Peyer's patch (tissue), 4 donors: ENCODE results near the gene TMCO2. TPM values are rescaled to one million over a fixed set of nuclear protein-coding genes. Genes with fewer than 3 reads are reported as not detected.

Source experiments
- DNase-seq, 3 donors: peaks; one replicate each; pipeline ENCODE4 v3.0.0-alpha.2; 2017 to 2019
- H3K27ac ChIP-seq, 4 donors: fragments of 200-600 bp; sonication (generic); one replicate each; pipeline ENCODE4 v1.5.1; 2016 to 2019
- H3K27me3 ChIP-seq, 2 donors: fragments of 200-600 bp; sonication (generic); one replicate each; pipeline ENCODE4 v1.5.1; 2019
- H3K36me3 ChIP-seq, 3 donors: fragments of 200-600 bp; sonication (generic); one replicate each; pipeline ENCODE4 v1.5.1; 2016 to 2019
- H3K4me1 ChIP-seq, 4 donors: fragments of 200-600 bp; sonication (generic); one replicate each; pipeline ENCODE4 v1.5.1; 2016 to 2019
- H3K4me3 ChIP-seq, 4 donors: fragments of 200-600 bp; sonication (generic); 1 replicate in 3 of 4; 2 replicates in 1 of 4; pipeline ENCODE4 v1.5.1; 2016 to 2019; ENCODE audit warnings: mild to moderate bottlenecking in 1 of 4
- H3K9me3 ChIP-seq, 4 donors: fragments of 200-600 bp; sonication (generic); one replicate each; pipeline ENCODE4 v1.5.1; 2016 to 2019; ENCODE audit warnings: mild to moderate bottlenecking in 1 of 4
- POLR2A ChIP-seq, 2 donors: fragments of 450-650 bp; IDR thresholded peaks; one replicate each; pipeline ENCODE4 v1.5.1; 2017; ENCODE audit warnings: antibody characterized with exemption in 2 of 2, mild to moderate bottlenecking in 2 of 2, moderate library complexity in 2 of 2
- total RNA-seq, 4 donors: library from RNA; depleted of rRNA; stranded (reverse); fragments of >200 nt; gene quantifications; one replicate each; pipeline ENCODE4 v1.1.0, GENCODE V29; 2016
- TF ChIP-seq, protein P1 (sequence below), 6 experiments: fragments of 450-650 bp in 4 of 6; fragments of 200-600 bp in 2 of 6; sonication (generic) in 1 of 6; IDR thresholded peaks; one replicate each; pipeline ENCODE4 v1.5.1; 2017 to 2019; ENCODE audit warnings: antibody characterized with exemption in 6 of 6, mild to moderate bottlenecking in 3 of 6, moderate library complexity in 1 of 6

TMCO2 gene
- total RNA-seq, 4 donors from 2014 or later, result not detected

DNA sequence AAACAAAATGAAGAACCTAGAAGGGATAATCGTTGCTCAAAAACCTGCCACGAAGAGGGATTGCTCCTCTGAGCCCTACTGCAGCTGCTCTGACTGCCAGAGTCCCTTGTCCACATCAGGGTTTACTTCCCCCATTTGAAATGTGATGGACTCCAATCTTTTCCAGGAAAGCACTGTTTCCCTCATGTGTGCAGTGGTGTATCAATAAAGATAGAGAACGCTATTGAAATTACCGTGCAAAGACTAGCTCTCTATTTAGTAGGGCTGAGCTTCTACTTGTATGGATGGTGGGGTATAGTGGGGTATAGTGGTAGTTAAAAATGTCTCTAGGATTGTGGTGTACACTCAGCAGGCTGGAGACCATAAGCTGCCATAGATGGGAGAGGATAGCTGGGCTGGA lies 3.7 kb downstream of the TMCO2 start:
- Histone ChIP-seq H3K36me3 (no peaks in the 10 kb centered on the region), H3K4me1 (peaks cover 0 to 2% (median 0%) of the 10 kb centered on the region in 4 donors), H3K27ac (no peak overlapping the region), H3K9me3 (no peaks in the 10 kb centered on the region), H3K27me3 (no peaks in the 10 kb centered on the region), H3K4me3 (no peak overlapping the region)
- TF ChIP-seq POLR2A (IDR thresholded peaks at IDR 0.05), result no peak
- TF ChIP-seq, protein P1, sequence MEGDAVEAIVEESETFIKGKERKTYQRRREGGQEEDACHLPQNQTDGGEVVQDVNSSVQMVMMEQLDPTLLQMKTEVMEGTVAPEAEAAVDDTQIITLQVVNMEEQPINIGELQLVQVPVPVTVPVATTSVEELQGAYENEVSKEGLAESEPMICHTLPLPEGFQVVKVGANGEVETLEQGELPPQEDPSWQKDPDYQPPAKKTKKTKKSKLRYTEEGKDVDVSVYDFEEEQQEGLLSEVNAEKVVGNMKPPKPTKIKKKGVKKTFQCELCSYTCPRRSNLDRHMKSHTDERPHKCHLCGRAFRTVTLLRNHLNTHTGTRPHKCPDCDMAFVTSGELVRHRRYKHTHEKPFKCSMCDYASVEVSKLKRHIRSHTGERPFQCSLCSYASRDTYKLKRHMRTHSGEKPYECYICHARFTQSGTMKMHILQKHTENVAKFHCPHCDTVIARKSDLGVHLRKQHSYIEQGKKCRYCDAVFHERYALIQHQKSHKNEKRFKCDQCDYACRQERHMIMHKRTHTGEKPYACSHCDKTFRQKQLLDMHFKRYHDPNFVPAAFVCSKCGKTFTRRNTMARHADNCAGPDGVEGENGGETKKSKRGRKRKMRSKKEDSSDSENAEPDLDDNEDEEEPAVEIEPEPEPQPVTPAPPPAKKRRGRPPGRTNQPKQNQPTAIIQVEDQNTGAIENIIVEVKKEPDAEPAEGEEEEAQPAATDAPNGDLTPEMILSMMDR (IDR thresholded peaks at IDR 0.05), result no peak
- DNase-seq, result no peak

DNA sequence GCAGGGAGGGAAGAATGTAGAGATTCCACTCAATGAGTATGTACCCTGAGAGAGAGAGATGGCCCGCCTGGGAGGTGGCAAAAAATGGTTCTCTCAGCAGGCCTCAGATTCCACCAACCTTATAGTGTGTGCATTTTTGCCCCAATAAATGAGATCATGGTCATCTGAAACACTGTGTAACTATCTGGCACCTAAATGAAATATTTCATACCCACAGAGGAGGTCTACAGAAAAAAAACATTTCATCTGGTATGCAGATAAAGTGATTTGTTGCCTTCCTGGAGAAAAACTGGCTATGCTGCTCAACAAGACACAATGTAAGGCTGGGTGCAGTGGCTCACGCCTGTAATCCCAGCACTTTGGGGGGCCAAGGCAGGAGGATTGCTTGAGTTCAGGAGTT lies 4.9 kb downstream of the TMCO2 start:
- no peak overlapping the region for H3K27ac ChIP-seq
- H3K27me3 ChIP-seq, result no peaks in the 10 kb centered on the region
- DNase-seq, result no peak
- no peaks in the 10 kb centered on the region for H3K9me3 ChIP-seq
- H3K36me3 ChIP-seq, result no peaks in the 10 kb centered on the region
- peaks cover 0 to 7% (median 0%) of the 10 kb centered on the region in 4 donors for H3K4me1 ChIP-seq
- TF ChIP-seq POLR2A (IDR thresholded peaks at IDR 0.05), result no peak
- TF ChIP-seq, protein P1 (IDR thresholded peaks at IDR 0.05), result no peak
- no peak overlapping the region for H3K4me3 ChIP-seq

DNA sequence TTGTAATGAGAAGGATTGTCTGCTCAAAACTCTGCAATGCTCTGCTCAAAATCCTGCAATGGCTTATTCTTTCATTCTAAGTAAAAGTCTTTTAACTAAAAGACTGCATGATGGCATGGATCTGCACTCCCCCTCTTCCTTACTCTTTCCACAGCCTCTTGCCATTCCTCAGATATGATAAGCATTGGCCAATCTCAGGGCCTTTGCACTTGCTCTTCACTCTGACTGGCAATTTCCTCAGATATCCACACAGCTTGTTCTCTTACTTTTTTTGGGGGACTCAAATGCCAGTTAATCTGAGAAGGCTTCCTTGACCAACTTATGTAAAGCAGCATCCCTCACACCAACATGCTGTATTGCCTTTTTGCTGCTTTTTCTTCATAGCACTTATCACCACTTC lies 7.5 kb downstream of the TMCO2 start:
- no peak for TF ChIP-seq POLR2A (IDR thresholded peaks at IDR 0.05)
- TF ChIP-seq, protein P1 (IDR thresholded peaks at IDR 0.05), result no peak
- Histone ChIP-seq H3K4me1 (peaks cover 0 to 18% (median 2%) of the 10 kb centered on the region in 4 donors), H3K9me3 (no peaks in the 10 kb centered on the region), H3K36me3 (no peaks in the 10 kb centered on the region), H3K27ac (no peak overlapping the region), H3K27me3 (no peaks in the 10 kb centered on the region), H3K4me3 (no peak overlapping the region)
- DNase-seq, result no peak

DNA sequence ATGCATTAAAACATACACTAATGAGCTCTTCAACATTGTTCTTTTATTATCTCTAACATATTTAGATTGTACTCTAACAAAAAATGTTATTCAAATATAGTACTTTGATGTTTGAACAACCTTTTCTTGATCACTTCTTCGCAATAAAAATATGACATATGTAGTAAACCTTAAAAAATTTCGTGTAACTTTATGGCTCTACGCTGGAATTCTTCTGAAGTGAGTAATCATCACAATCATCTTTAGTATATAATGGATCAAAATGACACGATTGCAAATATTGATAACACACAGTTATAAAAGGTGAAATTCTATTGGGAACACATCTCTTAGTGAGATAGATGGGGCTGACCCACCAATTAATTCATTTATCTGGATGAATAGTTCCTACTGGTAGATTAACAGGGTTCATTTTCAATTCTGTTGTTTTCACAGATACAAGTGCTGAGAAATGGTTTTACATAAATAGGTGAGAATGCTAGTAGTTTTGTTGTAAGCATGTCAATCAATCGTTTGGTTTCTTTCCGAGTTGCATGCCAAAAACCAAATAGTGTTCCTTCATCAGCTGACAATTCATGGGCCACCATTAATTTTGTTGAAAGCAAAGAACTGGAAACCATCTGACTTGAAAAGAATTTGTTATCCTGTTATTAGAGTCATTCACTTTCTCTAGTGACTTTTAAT lies 8.8 kb downstream of the TMCO2 start:
- no peaks in the 10 kb centered on the region for H3K9me3 ChIP-seq
- H3K36me3 ChIP-seq, result peaks cover 0 to 10% (median 0%) of the 10 kb centered on the region in 3 donors
- DNase-seq, result no peak
- peak overlapping the region in 3 of 4 donors; percentile 64 to 78 (median 67) for H3K4me3 ChIP-seq
- peak overlapping the region in 2 of 4 donors; percentile 94 to 96 for H3K27ac ChIP-seq
- peaks cover 0 to 18% (median 2%) of the 10 kb centered on the region in 4 donors for H3K4me1 ChIP-seq
- no peak for TF ChIP-seq POLR2A (IDR thresholded peaks at IDR 0.05)
- TF ChIP-seq, protein P1 (IDR thresholded peaks at IDR 0.05), result no peak
- no peaks in the 10 kb centered on the region for H3K27me3 ChIP-seq

DNA sequence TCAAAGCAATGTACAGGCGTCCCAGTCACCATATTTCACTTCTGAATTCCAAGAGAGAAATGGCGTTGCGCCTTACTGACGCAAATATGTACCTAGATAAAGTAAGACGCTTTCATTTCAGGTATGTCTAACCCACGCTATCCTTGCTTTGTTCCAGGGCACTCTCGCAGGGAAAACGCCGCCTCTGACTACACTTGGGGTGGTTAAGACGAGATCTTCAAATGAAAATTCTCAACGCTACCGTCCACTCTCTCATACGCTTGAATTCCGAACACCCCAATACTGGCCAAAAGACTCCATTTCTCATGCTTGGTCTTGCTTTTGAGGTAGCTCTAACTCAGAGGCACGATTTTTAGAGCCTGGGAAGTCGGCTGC lies 9.6 kb downstream of the TMCO2 start:
- peaks cover 0 to 18% (median 2%) of the 10 kb centered on the region in 4 donors for H3K4me1 ChIP-seq
- peaks cover 0 to 17% (median 0%) of the 10 kb centered on the region in 3 donors for H3K36me3 ChIP-seq
- no peaks in the 10 kb centered on the region for H3K9me3 ChIP-seq
- TF ChIP-seq, protein P1 (IDR thresholded peaks at IDR 0.05), result no peak
- no peak for TF ChIP-seq POLR2A (IDR thresholded peaks at IDR 0.05)
- peak overlapping the region; percentile 64 to 86 (median 72) for H3K4me3 ChIP-seq
- DNase-seq, result peak in 1 of 3 donors; percentile 56
- H3K27ac ChIP-seq, result peak overlapping the region; percentile 88 to 97 (median 95)
- no peaks in the 10 kb centered on the region for H3K27me3 ChIP-seq
